Chondrocyte (in vitro differentiated cells): ENCODE measurements around the gene NAMPT. TPM values are rescaled to one million over a fixed set of nuclear protein-coding genes. Genes with fewer than 3 reads are reported as not detected.

Experiments
- DNase-seq: peaks from one replicate; pipeline ENCODE4 v3.0.0; 2021; ENCODE audit warnings: mixed read lengths, low spot score
- H3K27ac Mint-ChIP-seq: one replicate; pipeline ENCODE4 v1.8.0; 2021; ENCODE audit warnings: mild to moderate bottlenecking, moderate library complexity, mixed read lengths; ENCODE audit not compliant: unreplicated experiment
- H3K27me3 Mint-ChIP-seq: 2 replicates; pipeline ENCODE4 v1.8.0; 2021; ENCODE audit warnings: low read depth, mixed read lengths
- H3K36me3 Mint-ChIP-seq: 2 replicates; pipeline ENCODE4 v1.8.0; 2021; ENCODE audit warnings: low read depth, mixed read lengths
- H3K4me1 Mint-ChIP-seq: 2 replicates; pipeline ENCODE4 v1.8.0; 2021; ENCODE audit warnings: low read depth, mild to moderate bottlenecking, mixed read lengths
- H3K4me3 Mint-ChIP-seq: one replicate; pipeline ENCODE4 v1.8.0; 2021; ENCODE audit warnings: mild to moderate bottlenecking, moderate library complexity, mixed read lengths; ENCODE audit not compliant: unreplicated experiment
- H3K9me3 Mint-ChIP-seq: 2 replicates; pipeline ENCODE4 v1.8.0; 2021; ENCODE audit warnings: low read depth, mixed read lengths
- total RNA-seq: library from RNA; stranded (reverse); gene quantifications from 3 replicates; pipeline ENCODE4 v1.2.1, GENCODE V29; 2021
- TF ChIP-seq, protein P1 (sequence below): fragments of 200-600 bp; sonication (generic); IDR thresholded peaks from 2 replicates; pipeline ENCODE4 v1.5.0; 2021; ENCODE audit warnings: antibody characterized with exemption, mild to moderate bottlenecking, moderate library complexity

Gene NAMPT
- total RNA-seq, 1 donor from 2014 or later = 27.5 TPM

DNA sequence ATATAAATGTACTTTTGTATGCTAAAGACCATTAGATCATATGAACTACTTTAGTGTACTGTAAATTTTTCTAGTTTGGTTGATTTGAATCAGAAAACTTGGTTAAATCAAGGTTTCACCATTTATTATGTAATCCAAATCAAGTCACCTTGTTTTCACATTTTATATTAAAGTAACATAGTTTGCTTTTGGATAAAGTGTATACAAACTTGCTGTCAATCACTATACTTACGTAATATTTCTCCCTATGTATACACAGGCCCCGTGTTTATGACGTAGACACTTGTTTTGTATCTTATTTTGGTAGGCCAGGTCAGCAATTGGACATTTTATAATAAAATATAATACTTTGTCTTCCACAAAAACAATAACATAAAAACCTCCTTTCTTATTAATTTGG lies 32.2 kb downstream of the NAMPT start:
- Mint-ChIP-seq H3K9me3 (no peaks in the 10 kb centered on the region), H3K27ac (no peak overlapping the region), H3K27me3 (no peaks in the 10 kb centered on the region), H3K4me1 (no peaks in the 10 kb centered on the region), H3K36me3 (peaks cover 15% of the 10 kb centered on the region), H3K4me3 (no peak overlapping the region)
- no peak for DNase-seq
- TF ChIP-seq, protein P1, sequence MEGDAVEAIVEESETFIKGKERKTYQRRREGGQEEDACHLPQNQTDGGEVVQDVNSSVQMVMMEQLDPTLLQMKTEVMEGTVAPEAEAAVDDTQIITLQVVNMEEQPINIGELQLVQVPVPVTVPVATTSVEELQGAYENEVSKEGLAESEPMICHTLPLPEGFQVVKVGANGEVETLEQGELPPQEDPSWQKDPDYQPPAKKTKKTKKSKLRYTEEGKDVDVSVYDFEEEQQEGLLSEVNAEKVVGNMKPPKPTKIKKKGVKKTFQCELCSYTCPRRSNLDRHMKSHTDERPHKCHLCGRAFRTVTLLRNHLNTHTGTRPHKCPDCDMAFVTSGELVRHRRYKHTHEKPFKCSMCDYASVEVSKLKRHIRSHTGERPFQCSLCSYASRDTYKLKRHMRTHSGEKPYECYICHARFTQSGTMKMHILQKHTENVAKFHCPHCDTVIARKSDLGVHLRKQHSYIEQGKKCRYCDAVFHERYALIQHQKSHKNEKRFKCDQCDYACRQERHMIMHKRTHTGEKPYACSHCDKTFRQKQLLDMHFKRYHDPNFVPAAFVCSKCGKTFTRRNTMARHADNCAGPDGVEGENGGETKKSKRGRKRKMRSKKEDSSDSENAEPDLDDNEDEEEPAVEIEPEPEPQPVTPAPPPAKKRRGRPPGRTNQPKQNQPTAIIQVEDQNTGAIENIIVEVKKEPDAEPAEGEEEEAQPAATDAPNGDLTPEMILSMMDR = no peak

DNA sequence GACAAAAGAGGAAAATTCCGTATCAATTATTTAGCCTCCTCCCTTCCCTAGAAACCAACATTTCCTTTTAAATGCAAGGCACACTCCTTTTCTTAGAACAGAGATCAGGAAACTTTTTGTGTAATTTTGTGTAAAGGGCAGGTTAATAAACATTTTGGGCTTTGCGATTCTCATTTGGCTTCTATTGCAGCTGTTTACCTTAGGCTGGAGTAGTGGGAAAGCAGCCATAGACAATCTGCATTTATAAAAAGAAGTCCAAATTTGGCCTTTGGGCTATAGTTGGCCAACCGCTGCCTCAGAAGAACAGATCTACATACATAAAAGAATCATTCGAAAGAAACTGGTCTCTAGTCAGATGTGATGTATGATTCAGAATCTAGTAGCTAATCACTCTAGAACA lies 35.3 kb downstream of the NAMPT start:
- Mint-ChIP-seq H3K4me3 (no peak overlapping the region), H3K9me3 (peaks cover 10% of the 10 kb centered on the region), H3K27me3 (no peaks in the 10 kb centered on the region), H3K4me1 (no peaks in the 10 kb centered on the region), H3K27ac (no peak overlapping the region), H3K36me3 (peaks cover 23% of the 10 kb centered on the region)
- TF ChIP-seq, protein P1 = no peak
- no peak for DNase-seq

DNA sequence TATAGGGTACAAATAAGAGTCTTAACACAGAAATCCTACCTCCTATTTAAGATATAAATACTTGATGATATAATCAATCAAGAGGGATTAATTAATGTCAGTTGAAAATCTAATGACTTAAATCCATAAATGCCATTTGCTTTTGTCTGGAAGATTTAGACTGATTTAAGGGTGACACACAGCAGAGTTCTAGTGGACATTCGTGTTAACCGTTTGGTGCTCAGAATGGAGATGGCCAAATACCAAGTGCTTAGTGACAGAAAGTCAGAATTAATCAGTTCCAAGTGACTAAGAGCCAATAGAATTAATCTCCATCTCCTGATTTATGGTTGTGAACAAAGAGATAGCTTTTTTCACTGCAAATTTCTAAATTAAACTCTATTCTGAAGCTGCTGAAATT lies 36.2 kb downstream of the NAMPT start:
- Mint-ChIP-seq H3K9me3 (peaks cover 16% of the 10 kb centered on the region), H3K4me1 (no peaks in the 10 kb centered on the region), H3K27ac (no peak overlapping the region), H3K4me3 (no peak overlapping the region), H3K27me3 (no peaks in the 10 kb centered on the region), H3K36me3 (peaks cover 24% of the 10 kb centered on the region)
- no peak for DNase-seq
- TF ChIP-seq, protein P1 = no peak

DNA sequence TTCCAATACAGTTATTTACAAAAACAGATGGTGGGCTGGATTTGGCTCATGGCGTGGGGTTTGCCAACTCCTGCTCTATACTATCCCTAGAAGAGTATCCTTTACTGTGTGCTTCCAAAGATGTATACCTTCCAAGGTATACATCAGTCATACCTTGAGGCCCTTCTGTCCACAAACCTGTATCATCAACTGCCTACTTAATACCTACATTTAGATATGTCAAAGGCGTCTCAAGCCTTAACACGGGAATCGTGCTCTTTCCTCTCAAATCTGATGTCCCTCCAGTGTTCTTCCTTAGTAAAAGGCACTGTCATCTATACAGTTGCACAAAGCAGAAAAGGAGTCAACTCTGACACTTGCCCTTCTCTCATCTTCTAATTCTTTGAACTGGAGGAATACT lies 36.9 kb downstream of the NAMPT start:
- Mint-ChIP-seq H3K27me3 (no peaks in the 10 kb centered on the region), H3K4me1 (no peaks in the 10 kb centered on the region), H3K4me3 (no peak overlapping the region), H3K36me3 (peaks cover 22% of the 10 kb centered on the region), H3K9me3 (peaks cover 16% of the 10 kb centered on the region), H3K27ac (no peak overlapping the region)
- DNase-seq = no peak
- TF ChIP-seq, protein P1 = no peak

DNA sequence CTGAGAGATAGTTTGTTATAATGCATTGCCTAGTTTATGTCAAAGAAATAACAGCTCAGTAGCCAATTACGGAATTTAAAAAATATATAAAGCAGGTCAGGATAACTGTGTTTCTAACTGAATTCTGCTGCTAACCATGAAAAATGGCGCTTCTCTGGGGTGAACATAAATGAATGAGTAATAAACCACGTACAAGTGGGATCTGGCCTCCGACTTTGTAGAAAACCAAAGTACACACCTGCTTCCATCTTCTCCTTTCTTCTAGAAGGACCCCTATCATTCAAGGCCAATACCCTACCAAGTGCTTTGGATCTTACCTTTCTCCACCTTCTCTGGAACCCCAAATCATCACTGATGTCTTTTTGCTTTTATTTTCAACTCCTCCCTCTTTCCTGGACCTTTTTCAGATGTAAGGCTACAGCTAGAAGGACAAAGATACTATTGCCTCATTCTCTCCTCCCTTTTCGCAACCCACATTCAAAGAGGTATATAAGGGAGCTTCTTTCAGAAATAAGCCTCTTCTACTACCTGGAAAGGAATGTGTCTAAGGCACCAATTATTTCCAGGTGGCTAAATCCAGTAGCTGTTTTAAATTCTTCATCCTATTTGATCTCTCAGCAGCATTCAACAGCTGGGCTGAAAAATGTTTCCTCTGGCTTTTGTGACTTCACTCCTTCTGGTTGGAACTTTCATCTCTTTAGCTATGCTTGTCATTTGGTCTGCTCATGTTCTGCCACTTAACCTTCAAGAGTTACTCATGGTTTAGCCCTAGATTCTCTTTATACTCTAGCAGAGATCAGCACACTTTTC lies 37.7 kb downstream of the NAMPT start:
- no peaks in the 10 kb centered on the region for H3K4me1 Mint-ChIP-seq
- no peak for DNase-seq
- H3K27me3 Mint-ChIP-seq = no peaks in the 10 kb centered on the region
- no peak overlapping the region for H3K27ac Mint-ChIP-seq
- H3K4me3 Mint-ChIP-seq = no peak overlapping the region
- TF ChIP-seq, protein P1 = no peak
- peaks cover 19% of the 10 kb centered on the region for H3K36me3 Mint-ChIP-seq
- peaks cover 16% of the 10 kb centered on the region for H3K9me3 Mint-ChIP-seq
